Activated T-cell treated with anti-CD3 and anti-CD28 coated beads, Interleukin-2, amount 50 U/mL, for 48 hours (primary cell): ENCODE results near the gene DRG2.

Experiments used
- DNase-seq, 2 experiments: peaks; one replicate each; pipeline ENCODE4 v3.0.0-alpha.2; 2020

DRG2 gene

DNA sequence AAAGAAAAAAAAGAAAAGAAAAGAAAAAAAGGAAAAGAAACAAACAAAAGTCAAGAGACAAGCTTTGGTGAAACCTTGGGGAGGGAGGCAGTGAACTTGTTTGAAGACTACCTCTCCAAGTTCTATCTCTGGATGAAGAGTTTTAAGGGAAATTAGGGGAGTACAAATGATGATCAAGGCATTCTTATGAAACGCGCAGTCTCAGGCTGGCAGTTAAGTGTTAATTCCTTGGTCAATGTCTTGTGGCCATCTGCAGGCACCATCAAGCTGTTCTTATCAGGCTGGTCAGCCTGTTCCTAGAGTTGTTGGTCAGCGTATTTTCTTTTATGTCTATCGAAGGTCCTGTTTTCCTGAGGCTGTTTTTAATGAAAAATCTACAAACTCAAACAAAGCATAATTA is 8.2 kb upstream of the DRG2 start:
- DNase-seq, result no peak

DNA sequence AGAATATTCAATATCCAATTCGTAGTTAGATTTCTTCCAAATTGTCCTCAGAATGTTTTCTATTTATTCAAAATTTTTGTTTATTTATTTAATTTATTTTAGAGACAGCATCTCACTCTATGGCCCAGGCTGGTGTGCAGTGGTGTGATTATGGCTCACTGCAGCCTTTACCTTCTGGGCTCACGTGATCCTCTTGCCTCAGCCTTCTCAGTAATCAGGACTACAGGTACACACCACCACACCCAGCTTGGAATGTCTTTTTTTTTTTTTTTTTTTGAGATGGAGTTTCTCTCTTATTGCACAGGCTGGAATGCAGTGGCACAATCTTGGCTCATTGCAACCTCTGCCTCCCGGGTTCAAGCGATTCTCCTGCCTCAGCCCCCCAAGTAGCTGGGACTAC is 3.5 kb upstream of the DRG2 start:
- DNase-seq, result no peak

DNA sequence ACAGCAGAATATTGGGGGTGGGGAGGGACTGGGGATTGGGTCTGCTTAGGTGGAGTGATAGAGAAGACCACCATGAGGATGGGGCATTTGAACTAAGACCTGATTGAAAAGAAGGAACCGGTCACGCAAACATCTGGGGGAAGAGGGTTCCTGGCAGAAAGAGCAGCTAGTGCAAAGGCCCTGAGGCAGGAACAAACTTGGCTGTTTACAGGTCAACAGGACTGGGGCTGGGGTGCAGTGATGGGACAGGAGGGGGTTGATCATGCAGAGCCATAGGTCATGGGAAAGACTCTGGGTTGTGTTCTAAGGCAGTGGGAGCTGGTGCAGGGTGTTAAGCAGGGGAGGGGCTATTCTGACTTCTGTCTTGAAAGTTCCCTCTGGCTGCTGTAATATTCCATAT is 1.9 kb downstream of the DRG2 start:
- DNase-seq, result no peak

DNA sequence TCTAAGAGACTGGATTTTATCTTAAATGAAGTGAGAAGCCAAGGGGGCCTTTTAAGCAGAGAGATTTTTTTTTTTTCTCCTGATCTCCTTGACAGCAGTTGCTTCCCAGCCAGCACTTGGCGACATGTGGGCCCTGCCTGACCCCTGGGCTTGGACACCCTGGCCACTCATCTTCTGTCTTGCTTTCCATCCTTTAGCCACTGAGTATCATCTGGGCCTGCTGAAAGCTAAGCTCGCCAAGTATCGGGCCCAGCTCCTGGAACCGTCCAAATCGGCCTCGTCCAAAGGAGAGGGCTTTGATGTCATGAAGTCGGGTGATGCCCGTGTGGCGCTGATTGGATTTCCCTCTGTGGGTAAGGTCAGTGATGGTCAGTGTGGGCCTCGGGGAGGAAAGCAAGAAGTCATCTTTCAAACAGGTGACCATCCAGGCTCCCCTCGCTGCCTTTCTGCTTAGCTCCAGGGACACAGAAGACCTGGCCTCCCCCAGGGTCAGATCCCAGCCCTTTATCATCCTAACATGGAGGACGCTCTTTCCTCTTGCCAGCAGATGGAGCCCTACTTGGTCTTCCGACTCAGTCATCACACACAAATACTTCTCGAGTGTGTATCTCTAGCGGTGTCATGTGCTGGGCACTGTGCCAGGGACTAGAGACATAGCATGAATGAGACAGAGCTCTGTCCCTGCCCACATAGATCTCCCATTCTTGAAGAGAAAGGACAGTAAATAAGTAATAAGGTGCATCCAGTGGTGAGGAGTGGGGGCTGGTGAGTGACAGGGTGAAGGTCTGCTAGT is 6.1 kb downstream of the DRG2 start:
- no peak for DNase-seq

DNA sequence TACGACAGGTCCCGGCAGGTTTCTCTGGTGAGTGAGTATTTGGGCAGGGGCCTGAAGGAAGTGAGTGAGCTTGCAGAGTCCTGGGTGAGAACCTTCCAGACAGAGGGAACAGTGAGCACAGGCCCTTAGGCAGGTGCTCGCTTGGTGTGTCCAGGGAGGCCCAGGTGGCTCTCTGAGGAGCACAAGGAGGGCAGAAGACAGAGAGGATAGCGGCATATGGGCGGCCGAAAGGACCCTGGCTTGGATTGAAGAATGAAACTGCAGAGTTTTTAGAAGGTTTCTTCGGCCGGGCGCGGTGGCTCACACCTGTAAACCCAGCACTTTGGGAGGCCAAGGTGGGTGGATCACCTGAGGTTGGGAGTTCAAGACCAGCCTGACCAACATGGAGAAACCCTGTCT is 6.7 kb downstream of the DRG2 start:
- DNase-seq, result no peak

DNA sequence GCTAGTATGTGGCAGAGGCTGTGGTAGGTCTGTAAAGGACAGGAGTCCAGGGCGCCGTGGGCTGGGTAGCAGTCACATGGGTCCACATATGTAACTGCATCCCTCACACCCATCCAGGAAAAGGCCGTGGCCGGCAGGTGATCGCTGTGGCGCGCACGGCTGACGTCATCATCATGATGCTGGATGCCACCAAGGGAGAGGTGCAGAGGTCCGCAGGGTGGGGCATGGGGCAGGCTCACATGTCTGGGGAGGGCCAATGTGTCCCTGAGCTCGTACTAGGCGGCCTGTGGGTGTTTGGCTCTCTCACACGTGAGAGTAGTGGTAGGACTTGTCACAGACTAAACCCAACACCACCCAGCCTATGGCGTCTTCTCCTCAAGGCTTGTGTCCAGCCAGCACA is 11.8 kb downstream of the DRG2 start:
- no peak for DNase-seq

DNA sequence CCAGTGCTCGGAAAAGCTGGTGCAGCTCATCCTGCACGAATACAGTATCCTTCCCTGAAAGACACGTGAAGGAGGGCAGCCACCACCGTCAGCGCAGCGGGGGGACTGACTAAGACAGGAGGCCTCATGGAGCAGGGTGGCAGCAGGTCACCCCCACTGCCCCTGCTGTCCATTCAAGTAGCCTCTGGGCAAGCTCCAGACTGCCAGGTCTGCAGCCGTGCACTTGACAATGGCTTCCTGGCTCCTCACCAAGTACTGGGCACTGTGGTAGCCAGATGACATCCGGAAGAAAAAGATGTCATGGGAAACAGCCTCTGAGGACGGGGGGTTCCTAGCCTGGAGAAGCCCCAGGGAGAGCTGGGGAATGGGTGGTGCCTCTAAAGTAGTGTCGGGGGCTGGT is 12.9 kb downstream of the DRG2 start:
- DNase-seq, result no peak

DNA sequence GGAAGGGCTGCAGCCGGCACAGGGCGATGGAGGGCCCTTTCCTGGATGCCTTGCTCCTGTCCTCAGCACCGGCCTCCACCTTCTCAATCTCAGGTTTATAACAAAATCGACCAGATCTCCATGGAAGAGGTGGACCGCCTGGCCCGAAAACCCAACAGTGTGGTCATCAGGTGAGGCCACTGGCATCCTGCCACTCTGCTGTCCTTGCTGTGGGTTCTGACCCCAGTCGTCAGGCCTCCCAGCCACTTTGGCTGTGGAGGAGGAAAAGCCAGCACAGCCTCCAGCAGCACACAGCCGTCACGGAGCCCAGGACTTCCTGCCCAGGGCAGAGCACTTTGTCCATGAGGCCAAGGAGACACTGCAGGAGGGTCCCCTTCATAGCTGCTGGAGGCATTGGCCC is 14.1 kb downstream of the DRG2 start:
- no peak for DNase-seq

DNA sequence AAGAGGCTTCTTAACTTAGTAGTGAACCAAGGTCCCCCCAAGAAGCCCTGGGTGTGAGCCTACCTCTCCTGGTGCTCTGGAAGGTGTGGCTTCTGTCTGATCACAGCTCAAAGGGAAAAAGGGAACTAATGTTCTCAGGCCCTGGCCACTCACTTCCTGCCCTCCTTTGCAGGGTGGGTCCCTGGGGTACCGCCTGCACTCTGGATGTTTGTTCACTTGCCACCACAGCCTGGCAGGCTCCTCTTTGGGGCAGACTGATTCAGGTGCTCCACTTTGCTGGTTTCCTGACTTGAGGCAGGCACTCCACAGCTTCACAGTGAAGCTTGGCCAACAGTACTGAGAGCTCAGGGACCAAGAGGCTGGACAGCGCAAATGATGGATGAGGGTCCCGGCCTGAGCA is 14.9 kb downstream of the DRG2 start:
- no peak for DNase-seq

DNA sequence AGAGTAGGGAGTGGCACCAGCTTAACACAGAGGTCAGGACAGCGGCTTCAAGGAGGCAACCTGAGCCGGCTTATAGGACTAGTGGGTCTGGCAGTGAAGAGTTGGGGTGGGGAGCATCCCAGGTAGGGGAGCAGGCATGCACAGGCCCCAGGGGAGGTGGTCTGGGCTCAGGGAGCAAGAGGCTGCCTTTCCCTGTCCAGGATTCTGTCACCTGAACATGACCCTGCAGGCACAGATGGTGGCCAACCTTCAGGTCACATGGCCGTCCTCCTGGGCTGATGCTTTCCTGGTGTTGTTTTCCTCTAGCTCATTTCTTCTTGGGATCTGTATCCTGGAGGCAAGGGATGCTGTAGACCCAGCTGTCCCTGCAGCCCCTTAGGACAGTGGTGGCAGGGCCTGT is 17.3 kb downstream of the DRG2 start:
- no peak for DNase-seq

DNA sequence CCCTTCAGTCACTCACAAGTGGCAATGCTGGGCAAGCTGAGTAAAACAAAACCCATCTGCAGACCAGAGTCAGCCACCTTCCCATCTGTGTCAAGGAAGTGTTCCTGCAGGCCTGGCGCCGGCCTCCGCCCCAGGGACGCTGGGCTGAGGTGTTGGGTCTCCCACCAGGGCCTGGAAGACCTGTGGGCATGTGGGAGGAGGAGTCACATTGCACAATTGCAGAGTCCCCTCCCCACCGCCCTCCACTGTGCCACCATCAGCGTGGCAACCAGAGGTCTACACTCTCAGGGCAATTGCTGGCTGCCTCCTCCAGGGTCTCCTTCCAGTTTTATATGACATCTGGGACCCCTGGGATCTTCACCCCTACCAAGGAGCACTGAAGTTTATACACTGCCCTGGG is 17.8 kb downstream of the DRG2 start:
- DNase-seq, result no peak

DNA sequence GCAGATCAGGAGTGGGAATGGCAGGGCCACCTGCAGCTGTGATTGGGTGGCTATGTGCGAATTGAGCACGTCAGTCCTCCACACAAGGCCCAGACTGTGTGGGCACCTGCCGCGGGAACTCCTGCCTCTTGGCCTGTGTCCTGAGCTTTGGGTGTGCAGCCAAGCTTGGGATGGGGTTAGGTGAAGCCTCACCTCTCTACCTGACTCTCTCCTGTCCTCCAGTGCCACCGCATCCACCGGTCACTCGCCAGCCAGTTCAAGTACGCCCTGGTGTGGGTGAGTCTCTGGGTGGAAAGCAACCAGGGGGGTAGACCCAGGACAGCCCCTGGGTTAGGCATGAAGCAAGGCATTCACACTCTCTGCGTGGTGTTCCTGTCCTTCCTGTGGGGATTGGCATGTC is 18.5 kb downstream of the DRG2 start:
- no peak for DNase-seq

DNA sequence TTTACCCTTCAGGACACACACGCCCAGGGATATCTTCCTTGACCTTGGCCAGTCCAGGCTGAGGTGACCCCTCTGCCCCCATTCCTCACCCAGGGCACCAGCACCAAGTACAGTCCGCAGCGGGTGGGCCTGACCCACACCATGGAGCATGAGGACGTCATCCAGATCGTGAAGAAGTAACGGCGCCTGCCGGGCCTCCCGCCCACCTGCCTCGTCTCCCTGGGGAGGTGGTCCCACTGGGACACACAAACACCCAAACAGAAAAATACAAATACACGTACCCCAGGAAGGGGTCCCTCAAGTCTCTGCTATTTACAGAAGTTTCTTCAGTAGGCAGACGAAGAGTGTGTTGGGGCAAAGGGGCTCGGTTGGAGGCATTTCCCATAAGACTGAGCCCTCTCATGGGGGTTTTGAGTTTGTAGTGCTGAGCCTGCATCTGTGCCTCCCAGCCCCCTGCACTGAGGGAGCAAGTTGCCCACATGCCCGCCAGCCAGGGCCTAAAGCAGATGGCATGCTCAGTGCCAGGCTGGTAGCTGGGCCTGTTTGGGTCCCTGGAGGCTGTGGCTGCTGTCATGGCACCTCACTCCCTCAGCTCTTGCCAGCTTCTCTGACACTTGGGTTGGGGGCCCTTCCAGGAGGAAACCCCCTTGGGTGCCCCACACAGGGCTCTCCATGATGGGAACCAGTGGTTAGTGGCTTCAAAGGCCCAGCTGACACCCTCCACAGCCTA is 19.5 kb downstream of the DRG2 start:
- no peak for DNase-seq

DNA sequence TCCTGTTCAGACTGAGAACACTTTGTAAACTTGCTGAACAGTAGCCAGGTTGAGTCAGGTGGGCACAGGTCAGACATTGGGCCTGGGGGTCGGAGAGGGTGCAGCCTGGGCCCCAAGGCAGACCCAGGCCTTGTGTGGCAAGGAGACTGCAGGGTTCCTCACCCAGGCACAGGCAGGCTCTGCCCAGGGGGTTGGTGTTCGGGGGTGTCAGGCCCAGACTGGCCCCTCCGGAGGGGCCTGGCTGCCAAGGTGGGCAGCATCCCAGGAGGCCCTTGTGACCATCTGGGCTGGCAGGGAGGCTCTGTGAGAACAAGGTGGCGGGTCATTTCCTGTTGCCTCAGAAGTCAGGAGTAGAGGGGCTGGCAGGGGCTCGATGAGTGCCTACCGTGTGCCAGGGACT is 20.2 kb downstream of the DRG2 start:
- DNase-seq, result no peak

DNA sequence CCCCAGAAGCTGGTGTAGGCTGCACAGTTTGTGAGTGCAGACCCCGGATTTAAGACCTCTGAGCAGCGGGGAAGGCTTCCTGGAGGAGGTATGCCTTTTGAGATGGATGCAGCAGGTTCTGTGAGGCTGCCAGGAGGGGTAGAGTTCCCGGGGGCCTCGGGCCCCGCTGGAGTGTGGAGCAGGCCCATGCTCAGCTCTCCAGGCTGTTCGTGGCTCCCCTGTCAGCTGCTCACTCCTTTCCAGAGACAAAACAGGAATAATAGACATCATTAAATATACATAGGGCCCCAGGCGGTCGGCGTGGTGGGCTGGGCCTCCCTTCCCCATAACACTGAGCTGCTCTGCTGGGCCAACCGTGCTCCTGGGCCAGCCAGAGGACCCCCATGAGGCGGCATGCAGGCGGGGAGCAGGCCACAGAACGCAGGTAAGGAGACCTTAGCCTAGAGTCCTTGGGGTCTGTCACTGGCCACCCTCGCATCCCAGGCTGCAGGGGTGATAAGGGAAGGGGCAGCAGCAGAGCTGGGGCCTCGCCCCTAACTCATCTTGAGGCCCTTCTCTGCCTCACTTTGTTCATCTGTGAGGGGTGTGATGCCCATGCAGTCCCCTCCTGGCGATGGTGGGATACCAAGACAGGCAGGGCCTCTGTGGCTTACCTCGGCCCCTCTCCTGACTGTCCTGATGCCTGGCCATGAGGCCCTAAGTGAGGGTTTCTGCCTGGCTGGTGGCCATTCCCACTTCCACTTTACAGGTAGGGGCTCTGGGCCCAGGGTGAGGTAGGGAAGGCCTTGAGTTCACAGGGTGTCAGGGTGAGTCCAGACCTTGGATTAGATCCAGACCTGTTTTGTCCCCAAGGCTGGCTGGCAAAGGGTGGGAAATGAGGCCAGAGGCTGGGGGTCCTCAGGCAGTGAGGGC is 20.9 kb downstream of the DRG2 start, which contains the start of gene MYO15A:
Gene MYO15A, plus strand, starts transcription at position 356 of the 912 bp plus-strand sequence. CDS start 10,045 bp downstream, outside the sequence.
- no peak for DNase-seq

DNA sequence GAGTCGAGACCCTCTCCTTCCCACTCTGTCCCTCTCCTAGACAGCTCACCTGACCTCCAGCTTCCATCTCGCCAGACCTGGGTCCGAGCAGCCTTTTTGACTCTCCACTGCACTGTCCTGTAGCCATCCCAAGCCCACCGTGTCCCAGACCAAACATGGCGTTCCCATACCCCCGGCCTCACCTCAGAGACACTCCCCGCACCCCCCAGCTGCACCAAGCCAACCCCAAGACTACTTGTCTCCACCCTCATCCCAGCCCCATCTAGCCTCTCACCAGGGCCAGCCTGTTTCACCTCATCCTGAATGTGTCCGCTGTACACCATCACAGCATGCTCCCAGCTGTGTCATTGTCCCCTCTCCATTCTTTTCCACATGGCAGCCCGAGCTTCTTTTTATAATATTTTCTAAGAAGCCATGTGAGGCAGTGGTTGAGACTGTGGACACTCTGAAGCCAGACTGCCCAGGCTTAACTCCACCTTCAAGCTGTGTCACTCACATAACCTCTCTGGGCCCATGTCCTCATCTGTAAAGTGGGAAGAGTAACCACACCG is 22.3 kb downstream of the DRG2 start:
- DNase-seq, result no peak

DNA sequence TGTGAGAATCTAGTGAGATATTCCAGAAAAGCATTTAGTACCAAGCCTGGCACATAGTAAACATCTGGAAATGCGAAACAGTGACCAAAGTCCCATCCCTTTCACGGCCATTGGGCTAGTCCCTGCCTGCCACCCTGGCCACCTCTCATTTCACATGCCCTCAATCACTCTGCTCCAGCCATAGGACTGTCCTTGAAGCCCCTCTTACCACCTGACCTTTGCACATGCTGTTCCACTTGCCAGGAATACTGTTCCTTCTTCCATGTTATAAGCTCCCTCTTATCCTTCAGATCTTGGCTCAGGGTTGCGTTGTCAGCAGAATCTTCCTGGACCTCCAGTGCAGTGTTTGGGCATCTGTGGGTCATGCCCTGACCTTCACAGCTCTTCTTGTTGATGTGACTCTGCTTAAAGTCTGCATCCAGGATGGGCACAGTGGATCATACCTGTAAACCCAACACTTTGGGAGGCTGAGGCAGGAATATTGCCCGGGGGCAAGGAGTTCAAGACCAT is 22.9 kb downstream of the DRG2 start:
- no peak for DNase-seq

DNA sequence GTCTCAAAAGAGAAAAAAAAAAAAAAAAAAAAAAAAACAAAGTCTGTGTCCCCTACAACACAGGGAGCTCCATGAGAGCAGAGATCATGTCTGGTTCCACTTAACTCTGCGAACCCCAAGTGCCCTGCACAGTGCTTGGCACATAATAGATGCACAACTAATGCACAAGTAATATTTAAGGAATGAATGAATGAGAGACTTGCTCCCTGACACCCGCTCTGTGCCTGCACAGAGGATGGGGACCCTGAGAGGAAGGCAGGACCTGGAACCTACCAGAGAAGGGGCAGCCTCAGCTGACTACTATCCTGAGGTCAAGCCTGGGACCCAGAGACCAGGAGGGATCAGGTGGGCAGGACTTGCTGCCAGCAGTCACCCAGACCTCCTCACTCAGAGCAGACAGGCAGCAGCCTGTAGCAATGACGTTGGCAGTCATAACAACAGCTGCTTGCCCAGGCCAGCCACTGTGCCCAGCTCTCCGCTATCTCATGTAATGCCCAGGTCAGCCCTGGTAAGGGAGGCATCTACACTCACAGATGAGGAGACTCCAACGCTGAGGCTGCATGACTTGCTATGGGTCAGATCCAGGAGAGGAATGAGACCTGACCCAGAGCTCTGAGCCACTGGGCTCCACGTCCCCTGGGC is 23.7 kb downstream of the DRG2 start:
- DNase-seq, result no peak

DNA sequence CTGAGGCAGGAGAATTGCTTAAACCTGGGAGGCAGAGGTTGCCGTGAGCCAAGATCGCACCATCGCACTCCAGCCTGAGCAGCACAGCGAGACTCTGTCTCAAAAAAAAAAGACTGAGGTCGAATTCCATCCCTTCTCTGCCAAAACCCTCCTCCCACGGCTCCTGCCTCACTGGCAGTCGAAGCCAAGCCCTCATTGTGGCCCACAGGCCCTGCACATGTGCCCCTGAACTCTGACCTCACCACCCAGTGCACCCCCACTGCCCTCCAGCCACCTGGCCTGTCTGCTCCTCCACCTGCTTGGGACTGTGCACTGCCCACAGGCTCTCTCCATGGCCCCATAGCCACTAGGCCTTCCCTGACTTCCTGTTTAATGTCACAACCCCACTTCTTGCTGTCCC is 27.8 kb downstream of the DRG2 start:
- no peak for DNase-seq

DNA sequence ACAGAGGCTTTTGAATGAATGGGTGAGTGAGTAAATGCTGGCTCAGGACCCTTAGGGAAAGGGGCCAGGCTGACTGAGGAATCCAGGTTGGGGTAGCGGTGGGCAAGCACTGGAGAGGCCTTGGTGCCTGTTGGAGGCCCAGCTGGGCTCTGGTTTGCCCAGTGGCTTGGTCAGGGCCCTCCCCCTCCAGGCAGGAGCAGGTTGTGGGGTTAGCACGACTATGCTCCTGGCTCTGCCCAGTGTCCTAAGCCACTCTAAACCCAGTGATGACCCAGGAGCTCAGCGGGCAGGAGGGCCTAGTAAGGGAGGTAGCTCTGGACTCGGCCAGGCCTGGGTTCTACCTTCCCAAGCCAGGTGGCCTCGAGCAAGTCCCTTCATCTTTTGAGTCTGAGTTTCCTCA is 28.3 kb downstream of the DRG2 start:
- DNase-seq, result no peak

DNA sequence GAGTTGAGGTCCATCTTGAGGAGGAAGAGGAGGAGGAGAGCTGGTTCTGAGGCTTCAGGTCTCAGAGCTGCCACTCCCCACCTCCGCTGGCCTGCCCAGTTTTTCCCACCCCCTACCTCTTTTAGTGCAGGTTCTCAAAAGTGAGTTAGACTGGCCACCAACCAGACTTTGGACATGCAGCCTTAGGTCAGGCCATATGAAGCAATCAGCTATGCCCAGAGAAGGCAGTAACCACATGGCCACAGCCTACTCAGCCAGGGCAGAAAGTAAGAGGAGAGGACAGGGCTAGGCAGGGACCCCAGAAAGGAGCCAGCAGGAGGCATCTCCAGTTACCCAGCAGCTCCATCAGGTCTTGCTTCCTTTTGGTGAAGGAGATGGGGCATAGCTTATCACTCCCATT is 29.8 kb downstream of the DRG2 start:
- DNase-seq, result no peak
